ENCODE data around the gene KCNQ5.

The KCNQ5 gene

DNA sequence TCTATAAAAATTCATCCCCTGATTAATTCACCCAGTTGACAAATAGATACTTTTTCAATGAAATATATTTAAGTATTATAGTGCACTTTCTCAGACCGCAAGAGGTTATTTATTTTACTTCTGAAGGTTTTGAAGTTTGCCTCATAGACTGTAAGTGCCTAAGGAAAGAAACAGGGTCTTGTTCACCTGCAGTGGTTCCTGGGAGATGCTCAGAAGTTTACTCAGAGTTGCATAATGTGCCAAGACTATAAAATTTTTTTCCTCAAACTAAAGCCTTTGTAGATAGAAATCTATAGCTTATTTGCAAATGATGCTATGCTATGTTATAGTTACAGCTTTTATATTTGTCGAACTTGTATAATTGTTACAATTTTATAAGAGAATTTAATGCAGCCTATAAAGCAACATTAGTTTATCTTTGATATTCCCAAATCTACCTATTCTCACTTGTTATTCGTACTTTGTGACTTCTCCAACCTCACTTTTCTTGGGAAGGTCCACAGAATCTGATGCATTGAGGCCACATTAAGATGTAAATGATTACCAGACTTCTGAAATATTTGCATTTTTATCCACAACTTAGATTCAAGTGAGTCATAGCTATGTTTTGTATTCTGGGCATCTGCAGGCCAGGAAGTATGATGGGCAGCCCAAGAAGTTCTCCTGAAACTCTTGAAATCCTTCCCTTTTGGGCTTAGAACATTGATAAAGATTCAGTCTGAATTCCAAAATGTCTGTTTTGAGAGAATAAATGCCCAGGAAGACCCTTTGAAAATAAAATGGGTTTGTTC, 35.7 kb downstream of the KCNQ5 start:
- TF ChIP-seq, protein P1, sequence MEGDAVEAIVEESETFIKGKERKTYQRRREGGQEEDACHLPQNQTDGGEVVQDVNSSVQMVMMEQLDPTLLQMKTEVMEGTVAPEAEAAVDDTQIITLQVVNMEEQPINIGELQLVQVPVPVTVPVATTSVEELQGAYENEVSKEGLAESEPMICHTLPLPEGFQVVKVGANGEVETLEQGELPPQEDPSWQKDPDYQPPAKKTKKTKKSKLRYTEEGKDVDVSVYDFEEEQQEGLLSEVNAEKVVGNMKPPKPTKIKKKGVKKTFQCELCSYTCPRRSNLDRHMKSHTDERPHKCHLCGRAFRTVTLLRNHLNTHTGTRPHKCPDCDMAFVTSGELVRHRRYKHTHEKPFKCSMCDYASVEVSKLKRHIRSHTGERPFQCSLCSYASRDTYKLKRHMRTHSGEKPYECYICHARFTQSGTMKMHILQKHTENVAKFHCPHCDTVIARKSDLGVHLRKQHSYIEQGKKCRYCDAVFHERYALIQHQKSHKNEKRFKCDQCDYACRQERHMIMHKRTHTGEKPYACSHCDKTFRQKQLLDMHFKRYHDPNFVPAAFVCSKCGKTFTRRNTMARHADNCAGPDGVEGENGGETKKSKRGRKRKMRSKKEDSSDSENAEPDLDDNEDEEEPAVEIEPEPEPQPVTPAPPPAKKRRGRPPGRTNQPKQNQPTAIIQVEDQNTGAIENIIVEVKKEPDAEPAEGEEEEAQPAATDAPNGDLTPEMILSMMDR (IDR thresholded peaks at IDR 0.05; ENCODE audit: borderline replicate concordance, insufficient read depth, low read depth, low read length), result no peak
- H3K4me3 ChIP-seq (ENCODE audit: low read depth, low read length), result no peak overlapping the region

DNA sequence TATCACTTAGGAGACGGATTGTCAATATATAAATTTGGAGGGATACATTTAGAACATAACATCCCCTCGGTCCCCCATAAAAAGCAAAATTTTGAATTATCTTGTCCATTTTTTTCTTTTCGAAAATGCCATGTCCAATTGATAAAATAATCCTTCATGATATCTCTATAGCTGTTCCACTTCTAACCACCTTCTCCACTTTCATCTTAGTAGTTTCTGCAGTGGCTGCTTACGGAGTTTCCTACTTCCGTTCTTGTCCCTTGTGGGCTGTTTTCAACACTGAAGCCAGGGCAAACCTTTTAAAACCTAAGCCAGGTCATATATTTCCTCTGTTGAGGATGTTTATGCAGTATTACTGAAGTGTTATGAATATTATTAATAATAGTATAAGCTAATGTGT, 37.9 kb downstream of the KCNQ5 start:
- TF ChIP-seq, protein P1 (IDR thresholded peaks at IDR 0.05; ENCODE audit: borderline replicate concordance, insufficient read depth, low read depth, low read length), result no peak
- H3K4me3 ChIP-seq (ENCODE audit: low read depth, low read length), result no peak overlapping the region

DNA sequence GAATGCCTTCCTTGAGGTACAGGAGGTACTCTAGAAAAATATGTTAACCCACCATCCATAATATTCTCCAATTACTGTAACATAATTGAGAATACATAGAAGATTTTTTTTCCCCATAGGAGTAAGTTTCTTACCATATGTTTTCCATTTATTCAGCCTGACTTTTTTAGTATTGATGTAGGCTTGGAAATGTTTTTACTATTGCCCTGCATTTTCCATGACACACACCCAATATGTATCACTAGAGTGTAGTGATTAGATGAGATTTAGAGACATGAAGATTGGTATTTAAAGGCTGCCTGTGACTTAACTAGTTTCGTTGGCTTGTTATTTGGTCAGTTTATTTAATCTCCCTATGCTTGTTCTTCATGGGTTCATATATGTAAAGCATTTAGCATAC, 39.5 kb downstream of the KCNQ5 start:
- H3K4me3 ChIP-seq (ENCODE audit: low read depth, low read length), result no peak overlapping the region

DNA sequence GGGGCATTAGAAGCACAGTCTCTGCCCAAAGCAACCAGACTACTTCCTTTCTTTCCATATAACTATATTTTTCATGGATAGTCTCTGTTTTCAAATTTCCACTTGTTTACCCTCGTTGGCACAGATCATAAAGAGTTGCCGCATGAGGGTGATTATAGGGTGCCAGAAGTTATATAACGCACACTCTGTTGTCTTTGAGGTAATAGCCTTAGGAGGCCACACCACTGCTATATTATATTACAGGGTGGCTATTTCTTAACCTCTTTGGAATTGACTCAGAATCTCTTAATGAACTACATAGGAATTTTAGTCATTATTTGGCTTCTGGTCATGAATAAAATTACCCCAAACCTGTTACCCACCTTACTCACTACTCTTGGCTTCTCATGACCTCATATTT, 43.7 kb downstream of the KCNQ5 start:
- TF ChIP-seq, protein P1 (IDR thresholded peaks at IDR 0.05; ENCODE audit: borderline replicate concordance, insufficient read depth, low read depth, low read length), result no peak

More for the DNA sequence above, 39.5 kb downstream of the KCNQ5 start:
- TF ChIP-seq, protein P1 (IDR thresholded peaks at IDR 0.05; ENCODE audit: borderline replicate concordance, insufficient read depth, low read depth, low read length), result no peak

DNA sequence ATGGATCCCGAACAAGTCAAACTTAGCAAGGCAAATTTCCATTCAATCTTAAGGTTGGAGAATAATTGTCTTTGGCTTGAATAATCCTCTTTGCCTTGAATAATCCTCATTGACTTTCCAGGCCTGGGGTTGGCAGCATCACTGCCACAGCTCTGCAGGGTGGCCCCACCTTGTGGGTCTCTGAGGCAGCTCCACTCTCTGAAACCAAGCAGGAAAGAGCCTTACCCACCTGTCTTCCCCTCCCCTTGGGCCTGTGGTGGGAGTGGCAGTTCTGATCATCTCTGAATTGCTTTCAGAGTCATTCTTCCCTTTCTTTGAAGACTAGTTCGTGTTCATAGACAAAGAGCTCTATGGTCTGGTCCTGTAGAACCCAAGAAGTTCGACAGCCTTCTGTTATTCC, 47.5 kb downstream of the KCNQ5 start:
- TF ChIP-seq, protein P1 (IDR thresholded peaks at IDR 0.05; ENCODE audit: borderline replicate concordance, insufficient read depth, low read depth, low read length), result no peak
- no peak overlapping the region for H3K4me3 ChIP-seq (ENCODE audit: low read depth, low read length)

More for the DNA sequence above, 43.7 kb downstream of the KCNQ5 start:
- no peak overlapping the region for H3K4me3 ChIP-seq (ENCODE audit: low read depth, low read length)

DNA sequence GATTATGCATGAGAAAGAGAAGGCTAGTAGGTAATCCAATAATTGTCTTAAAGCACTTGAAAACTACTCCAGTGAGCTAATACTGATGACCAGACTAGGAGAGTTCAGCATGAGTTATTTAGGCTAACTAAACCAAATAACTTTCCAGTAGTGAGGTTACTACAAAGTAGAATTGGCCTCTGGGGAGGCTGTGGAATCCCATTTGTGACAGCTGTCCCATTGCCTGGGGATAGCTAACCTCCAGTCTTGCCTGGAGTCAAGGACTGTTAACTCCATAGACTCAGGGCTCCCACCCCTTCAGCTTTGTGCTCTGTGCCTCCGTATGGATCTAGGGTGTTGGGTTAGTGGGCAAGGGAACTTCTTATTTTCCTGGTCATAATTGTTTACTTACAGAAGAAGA, 51.0 kb downstream of the KCNQ5 start:
- TF ChIP-seq, protein P1 (IDR thresholded peaks at IDR 0.05; ENCODE audit: borderline replicate concordance, insufficient read depth, low read depth, low read length), result no peak
- H3K4me3 ChIP-seq (ENCODE audit: low read depth, low read length), result no peak overlapping the region

DNA sequence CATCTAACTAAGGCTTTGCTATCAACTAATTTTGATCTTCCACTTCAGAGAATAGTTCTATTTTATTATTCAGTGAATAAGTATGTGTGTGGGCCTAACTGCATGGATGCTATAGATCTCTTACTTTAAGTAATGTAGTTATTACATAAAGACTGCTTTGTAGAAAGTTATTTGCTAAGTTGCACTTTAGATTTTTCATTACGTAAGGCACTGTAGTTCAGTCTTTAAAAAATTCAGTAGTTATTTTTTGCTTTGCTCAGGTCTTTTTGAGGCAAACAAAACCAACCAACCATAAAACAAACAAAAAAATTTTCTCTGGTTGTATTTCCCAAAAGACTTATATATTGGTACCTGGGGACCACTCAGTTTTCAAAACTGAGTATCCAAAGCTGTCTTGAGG, 53.0 kb downstream of the KCNQ5 start:
- TF ChIP-seq, protein P1 (IDR thresholded peaks at IDR 0.05; ENCODE audit: borderline replicate concordance, insufficient read depth, low read depth, low read length), result no peak

More for the DNA sequence above, 53.0 kb downstream of the KCNQ5 start:
- H3K4me3 ChIP-seq (ENCODE audit: low read depth, low read length), result no peak overlapping the region
